Kidney (tissue), 14 donors: ENCODE measurements around the gene ZFAND3. TPM values are rescaled to one million over a fixed set of nuclear protein-coding genes. Genes with fewer than 3 reads are reported as not detected.

Experiments
- DNase-seq, 5 donors: peaks; one replicate each; pipeline ENCODE4 v3.0.0-alpha.2; 2013 to 2020
- FAIRE-seq: peaks from 2 replicates; lab custom pipeline; 2012; peaks lifted over from hg19 to GRCh38; lab: Jason Lieb, UNC
- H3K27ac ChIP-seq, 2 donors: one replicate each; pipeline ENCODE4 v1.7.0; 2013; ENCODE audit warnings: low read depth in 2 of 2, low read length in 2 of 2, inconsistent platforms in 1 of 2
- H3K27me3 ChIP-seq: one replicate; pipeline ENCODE4 v1.7.1; 2013; ENCODE audit warnings: low read length, inconsistent platforms; ENCODE audit not compliant: control insufficient read depth, insufficient read depth
- H3K36me3 ChIP-seq, 3 donors: one replicate each; pipeline versions ENCODE4 v1.7.0 to v1.7.1; 2013; ENCODE audit warnings: low read length in 3 of 3, control low read depth in 1 of 3, inconsistent platforms in 1 of 3; ENCODE audit not compliant: insufficient read depth in 3 of 3, control insufficient read depth in 2 of 3
- H3K4me1 ChIP-seq, 3 donors: one replicate each; pipeline versions ENCODE4 v1.7.0 to v1.7.1; 2013; ENCODE audit warnings: low read length in 3 of 3, inconsistent platforms in 1 of 3, low read depth in 1 of 3; ENCODE audit not compliant: control insufficient read depth in 2 of 3, insufficient read depth in 2 of 3
- H3K4me3 ChIP-seq, 3 donors: one replicate each; pipeline versions ENCODE4 v1.7.0 to v1.8.1; 2013; ENCODE audit warnings: low read length in 3 of 3, control low read depth in 1 of 3, inconsistent platforms in 1 of 3
- H3K9ac ChIP-seq, 3 donors: one replicate each; pipeline versions ENCODE4 v1.7.0 to v1.7.1; 2013; ENCODE audit warnings: low read length in 3 of 3, control low read depth in 1 of 3, inconsistent platforms in 1 of 3
- H3K9me3 ChIP-seq, 3 donors: one replicate each; pipeline versions ENCODE4 v1.7.0 to v1.7.1; 2013; ENCODE audit warnings: low read length in 3 of 3, control low read depth in 1 of 3, inconsistent platforms in 1 of 3; ENCODE audit not compliant: control insufficient read depth in 2 of 3, insufficient read depth in 1 of 3
- intact Hi-C: fragments of 100-400 bp; cut with DNase I; formaldehyde crosslinking; loops from one replicate; pipeline ENCODE4 v1.11.1; 2022
- polyA plus RNA-seq: library from polyadenylated mRNA; stranded (reverse); fragments of 350-450 nt; fragmentation: Illumina TruSeq; extraction: RNeasy Lipid Tissue Mini Kit (QIAGEN cat#74804); gene quantifications from one replicate; pipeline ENCODE4 v1.2.3, GENCODE V29; 2014; ENCODE audit warnings: low read depth, low replicate concordance; ENCODE audit not compliant: insufficient read depth
- total RNA-seq: library from RNA; stranded (reverse); fragmentation: NEBNext Ultra II Directional; extraction: Animal tissue kit (Norgen Biotek cat#: 25700); gene quantifications from one replicate; pipeline ENCODE4 v1.2.1, GENCODE V29; 2021
- TF ChIP-seq, protein P1 (sequence below): IDR thresholded peaks from 3 replicates; pipeline ENCODE4 v1.5.1; 2012; ENCODE audit warnings: mild to moderate bottlenecking, moderate library complexity, borderline replicate concordance; ENCODE audit not compliant: insufficient read depth; ENCODE audit errors: extremely low read depth
- donor health status: control.
- donor health status: control.
- donor health status: control.
- donor health status: control.
- donor health status: control.
- donor health status: DM: yes; HTN: yes; CAD: no.
- donor health status: Normal renal cell carcinoma (clear cell type).

Gene ZFAND3
- total and polyA plus RNA-seq, 2 donors from 2014 or later = 44.6 to 104 TPM

DNA sequence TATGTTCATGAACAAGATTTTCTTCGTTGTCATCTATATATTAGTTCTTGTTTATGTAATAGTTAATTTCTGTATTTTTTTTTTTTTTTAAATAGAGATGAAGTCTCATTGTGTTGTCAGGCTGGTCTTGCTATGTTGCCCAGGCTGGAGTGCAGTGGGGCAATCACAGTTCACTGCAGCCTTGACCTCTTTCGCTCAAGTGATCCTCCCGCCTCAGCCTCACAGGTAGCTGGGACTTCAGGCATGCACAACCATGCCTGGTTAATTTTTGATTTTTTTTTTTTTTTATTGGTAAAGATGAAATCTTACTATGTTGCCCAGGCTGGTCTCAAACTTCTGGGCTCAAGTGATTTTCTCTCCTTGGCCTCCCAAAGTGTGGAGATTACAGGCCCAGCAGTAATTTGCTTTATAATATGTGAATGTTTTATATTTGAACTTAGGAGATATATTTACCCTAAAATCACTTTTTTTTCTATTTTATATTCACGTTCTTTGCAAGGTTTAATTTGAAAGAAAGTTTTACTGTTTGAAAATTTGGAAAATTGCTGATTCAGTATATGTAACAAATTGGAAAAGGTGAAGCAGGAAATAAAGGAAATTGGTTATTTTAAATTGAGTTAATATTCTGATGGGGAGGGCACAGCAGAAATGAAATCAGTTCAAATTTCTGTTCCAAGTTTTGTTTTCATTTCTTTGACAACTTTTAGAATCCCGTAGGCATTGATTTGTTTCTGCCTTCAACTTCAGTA is 56.2 kb downstream of the ZFAND3 start:
- intact Hi-C loops = no loop called here
- Histone ChIP-seq H3K4me1 (peaks cover 0 to 21% (median 12%) of the 10 kb centered on the region in 3 donors), H3K27me3 (no peaks in the 10 kb centered on the region), H3K9me3 (no peaks in the 10 kb centered on the region), H3K9ac (no peak overlapping the region), H3K4me3 (no peak overlapping the region), H3K27ac (no peak overlapping the region), H3K36me3 (no peaks in the 10 kb centered on the region)
- DNase-seq (no peak), FAIRE-seq (no peak)
- TF ChIP-seq, protein P1, sequence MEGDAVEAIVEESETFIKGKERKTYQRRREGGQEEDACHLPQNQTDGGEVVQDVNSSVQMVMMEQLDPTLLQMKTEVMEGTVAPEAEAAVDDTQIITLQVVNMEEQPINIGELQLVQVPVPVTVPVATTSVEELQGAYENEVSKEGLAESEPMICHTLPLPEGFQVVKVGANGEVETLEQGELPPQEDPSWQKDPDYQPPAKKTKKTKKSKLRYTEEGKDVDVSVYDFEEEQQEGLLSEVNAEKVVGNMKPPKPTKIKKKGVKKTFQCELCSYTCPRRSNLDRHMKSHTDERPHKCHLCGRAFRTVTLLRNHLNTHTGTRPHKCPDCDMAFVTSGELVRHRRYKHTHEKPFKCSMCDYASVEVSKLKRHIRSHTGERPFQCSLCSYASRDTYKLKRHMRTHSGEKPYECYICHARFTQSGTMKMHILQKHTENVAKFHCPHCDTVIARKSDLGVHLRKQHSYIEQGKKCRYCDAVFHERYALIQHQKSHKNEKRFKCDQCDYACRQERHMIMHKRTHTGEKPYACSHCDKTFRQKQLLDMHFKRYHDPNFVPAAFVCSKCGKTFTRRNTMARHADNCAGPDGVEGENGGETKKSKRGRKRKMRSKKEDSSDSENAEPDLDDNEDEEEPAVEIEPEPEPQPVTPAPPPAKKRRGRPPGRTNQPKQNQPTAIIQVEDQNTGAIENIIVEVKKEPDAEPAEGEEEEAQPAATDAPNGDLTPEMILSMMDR = no peak

DNA sequence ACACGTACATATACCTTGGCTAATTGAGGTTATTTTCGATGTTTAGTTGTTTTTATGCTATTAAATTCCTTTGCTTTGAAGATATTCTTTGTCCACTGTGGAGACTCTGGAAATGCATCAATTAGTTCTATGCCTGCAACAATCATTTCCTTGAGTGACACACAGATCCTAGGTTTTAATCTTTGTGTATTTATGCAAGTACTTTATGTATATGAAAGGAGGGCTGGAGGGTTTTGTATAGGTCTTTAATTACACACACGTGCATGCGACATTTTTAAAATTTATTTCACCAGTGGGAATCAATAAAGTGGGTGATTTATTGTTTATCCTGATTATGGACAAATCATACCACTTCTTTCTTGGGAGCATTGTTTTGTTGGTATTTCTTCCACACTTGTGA is 57.3 kb downstream of the ZFAND3 start:
- Histone ChIP-seq H3K4me3 (no peak overlapping the region), H3K27me3 (no peaks in the 10 kb centered on the region), H3K27ac (no peak overlapping the region), H3K9ac (no peak overlapping the region), H3K9me3 (no peaks in the 10 kb centered on the region), H3K36me3 (no peaks in the 10 kb centered on the region), H3K4me1 (peaks cover 0 to 21% (median 12%) of the 10 kb centered on the region in 3 donors)
- intact Hi-C loops = no loop called here
- DNase-seq (no peak), FAIRE-seq (no peak)
- TF ChIP-seq, protein P1 = no peak

DNA sequence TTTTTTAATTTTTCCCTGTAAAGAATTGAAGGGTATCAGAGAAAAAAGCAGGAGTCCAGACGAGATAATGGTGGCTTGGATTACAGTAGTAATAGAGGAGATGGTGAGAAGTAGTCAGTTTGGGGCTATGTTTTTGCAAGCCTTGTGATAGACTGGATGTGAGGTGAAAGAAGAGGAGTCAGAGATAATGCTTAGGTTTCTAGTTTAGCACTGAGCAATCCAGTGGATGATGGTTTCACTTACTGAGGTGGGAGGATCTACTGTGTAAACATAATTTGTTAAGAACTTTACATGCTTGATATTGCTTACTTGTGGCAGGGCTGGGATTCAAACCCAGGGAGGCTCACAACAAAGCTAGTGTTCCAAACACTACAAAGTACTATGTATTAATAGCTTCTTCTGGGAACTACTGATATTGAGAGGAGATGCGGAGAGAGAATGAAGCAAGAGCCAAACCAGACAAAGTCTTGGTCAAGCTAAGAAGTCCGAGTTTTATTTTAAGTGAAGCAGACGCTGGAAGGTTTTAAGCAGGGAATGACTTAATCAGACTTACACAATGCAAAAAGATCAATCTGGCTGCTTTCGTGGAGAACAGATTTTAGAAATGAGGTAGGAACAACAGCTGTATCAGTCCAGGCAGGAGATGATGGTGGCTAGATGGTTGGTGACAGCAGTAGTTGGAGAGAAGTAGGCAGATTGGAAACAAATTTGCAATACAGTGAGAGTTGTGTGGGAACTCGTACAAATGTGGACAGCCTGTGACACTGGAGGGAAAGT is 58.0 kb downstream of the ZFAND3 start:
- Histone ChIP-seq H3K36me3 (no peaks in the 10 kb centered on the region), H3K9ac (no peak overlapping the region), H3K4me1 (peaks cover 0 to 21% (median 13%) of the 10 kb centered on the region in 3 donors), H3K27ac (no peak overlapping the region), H3K4me3 (no peak overlapping the region), H3K9me3 (no peaks in the 10 kb centered on the region), H3K27me3 (no peaks in the 10 kb centered on the region)
- TF ChIP-seq, protein P1 = no peak
- FAIRE-seq (no peak), DNase-seq (peak in 2 of 5 donors; percentile 26 to 30)
- intact Hi-C loops = no loop called here
